DMS153 treated with DMSO at 0.1 percent for 48 hours (cell line): ENCODE data around the gene BIVM.

ENCODE experiments used
- DNase-seq: peaks from one replicate; lab custom pipeline; 2025; ENCODE audit not compliant: unreplicated experiment; lab: John Stamatoyannopoulos, UW

The BIVM gene

GRCh38 chr13:102838982-102839381 lies 40.1 kb downstream of the BIVM start:
- no peak for DNase-seq

GRCh38 chr13:102839462-102839861 lies 40.5 kb downstream of the BIVM start:
- no peak for DNase-seq

- no peak for DNase-seq
Measured at GRCh38 chr13:102845289-102845629, 46.3 kb downstream of the BIVM start.

- peak; percentile 90 for DNase-seq
Measured at GRCh38 chr13:102845630-102846260, 46.8 kb downstream of the BIVM start, which contains the start of gene ERCC5. Gene ERCC5 (plus strand): TSS chr13:102846032. CDS start chr13:102846267, 235 bp downstream.

GRCh38 chr13:102846261-102847015 lies 47.5 kb downstream of the BIVM start:
- peak; percentile 15 for DNase-seq

- DNase-seq, result peak; percentile 9
Measured at GRCh38 chr13:102847272-102848234, 48.6 kb downstream of the BIVM start.

- no peak for DNase-seq
Measured at GRCh38 chr13:102848956-102849355, 50.0 kb downstream of the BIVM start.

- DNase-seq, result no peak
Measured at GRCh38 chr13:102852556-102852955, 53.6 kb downstream of the BIVM start.

GRCh38 chr13:102854675-102855074 lies 55.8 kb downstream of the BIVM start:
- DNase-seq, result peak; percentile 52

- no peak for DNase-seq
Measured at GRCh38 chr13:102856557-102856956, 57.6 kb downstream of the BIVM start.

- no peak for DNase-seq
Measured at GRCh38 chr13:102862624-102863210, 63.8 kb downstream of the BIVM start.

GRCh38 chr13:102863590-102863989 lies 64.7 kb downstream of the BIVM start:
- no peak for DNase-seq

GRCh38 chr13:102868366-102868936 lies 69.5 kb downstream of the BIVM start:
- DNase-seq, result no peak

GRCh38 chr13:102869948-102870676 lies 71.2 kb downstream of the BIVM start:
- DNase-seq, result no peak

- DNase-seq, result peak; percentile 35
Measured at GRCh38 chr13:102870677-102871415, 71.9 kb downstream of the BIVM start.

GRCh38 chr13:102872131-102872530 lies 73.2 kb downstream of the BIVM start:
- DNase-seq, result no peak

- no peak for DNase-seq
Measured at GRCh38 chr13:102872531-102872930, 73.6 kb downstream of the BIVM start.

GRCh38 chr13:102873653-102874052 lies 74.7 kb downstream of the BIVM start:
- DNase-seq, result no peak

GRCh38 chr13:102875256-102875655 lies 76.3 kb downstream of the BIVM start:
- no peak for DNase-seq
